Hepatocyte (in vitro differentiated cells): ENCODE data around the gene HHATL. TPM values are rescaled to one million over a fixed set of nuclear protein-coding genes. Genes with fewer than 3 reads are reported as not detected.

Experiments used
- DNase-seq: peaks from one replicate; pipeline ENCODE4 v3.0.0-alpha.2; 2016; ENCODE audit warnings: low spot score
- H2AFZ ChIP-seq: fragments of 200-600 bp; sonication (generic); 2 replicates; pipeline ENCODE4 v1.6.0; 2016; ENCODE audit warnings: antibody characterized with exemption, mild to moderate bottlenecking
- H3K27ac ChIP-seq: fragments of 200-600 bp; sonication (generic); 2 replicates; pipeline ENCODE4 v1.5.1; 2016; ENCODE audit warnings: mild to moderate bottlenecking
- H3K27me3 ChIP-seq: fragments of 200-600 bp; sonication (generic); 2 replicates; pipeline ENCODE4 v1.6.1; 2016
- H3K36me3 ChIP-seq: fragments of 200-600 bp; sonication (generic); replicated peaks from 2 replicates; pipeline ENCODE4 v1.5.1; 2016; ENCODE audit warnings: low read depth; ENCODE audit not compliant: insufficient read depth
- H3K4me1 ChIP-seq: fragments of 200-600 bp; sonication (generic); 2 replicates; pipeline ENCODE4 v1.5.1; 2016; ENCODE audit warnings: mild to moderate bottlenecking, moderate library complexity; ENCODE audit not compliant: insufficient read depth
- H3K4me2 ChIP-seq: fragments of 200-600 bp; sonication (generic); 2 replicates; pipeline ENCODE4 v1.6.0; 2016
- H3K4me3 ChIP-seq: fragments of 200-600 bp; sonication (generic); 2 replicates; pipeline ENCODE4 v1.5.1; 2016; ENCODE audit warnings: mild to moderate bottlenecking
- H3K79me2 ChIP-seq: fragments of 200-600 bp; sonication (generic); 2 replicates; pipeline ENCODE4 v1.6.0; 2017; ENCODE audit warnings: mild to moderate bottlenecking
- H3K9me2 ChIP-seq: fragments of 200-600 bp; sonication (generic); replicated peaks from 2 replicates; pipeline ENCODE4 v1.6.0; 2017; ENCODE audit warnings: mild to moderate bottlenecking; ENCODE audit not compliant: insufficient read depth
- H3K9me3 ChIP-seq: fragments of 200-600 bp; sonication (generic); 2 replicates; pipeline ENCODE4 v1.5.1; 2016; ENCODE audit warnings: low read depth, mild to moderate bottlenecking
- H4K20me1 ChIP-seq: fragments of 200-600 bp; sonication (generic); 2 replicates; pipeline ENCODE4 v1.6.0; 2016; ENCODE audit warnings: mild to moderate bottlenecking; ENCODE audit not compliant: insufficient read depth, poor library complexity, severe bottlenecking
- CTCF ChIP-seq: fragments of 200-600 bp; sonication (generic); IDR thresholded peaks from 2 replicates; pipeline ENCODE4 v1.5.1; 2016; ENCODE audit warnings: antibody characterized with exemption, mild to moderate bottlenecking; ENCODE audit not compliant: poor library complexity
- EZH2 ChIP-seq: fragments of 200-600 bp; sonication (generic); IDR thresholded peaks from 2 replicates; pipeline ENCODE4 v1.6.1; 2016; ENCODE audit warnings: antibody characterized with exemption, mild to moderate bottlenecking, borderline replicate concordance
- EZH2phosphoT487 ChIP-seq: fragments of 200-600 bp; sonication (generic); IDR thresholded peaks from one replicate; pipeline ENCODE4 v1.6.1; 2018; ENCODE audit warnings: antibody characterized with exemption, mild to moderate bottlenecking, low read depth, moderate library complexity; ENCODE audit not compliant: unreplicated experiment, severe bottlenecking
- WGBS: methylation state at CpG from one replicate; pipeline ENCODE4 v1.1.6; 2016; ENCODE audit warnings: low lambda C conversion rate; ENCODE audit errors: missing lambda C conversion rate; 5-methylcytosine and 5-hydroxymethylcytosine counted together
- polyA plus RNA-seq: library from polyadenylated mRNA; unstranded; fragments of >200 nt; fragmentation: Nextera tagmentation; extraction: Ambion mirVana; gene quantifications from 2 replicates; pipeline ENCODE4 v1.2.1, GENCODE V29; 2016
- total RNA-seq: library from RNA; depleted of rRNA; stranded (reverse); fragments of >200 nt; gene quantifications from 2 replicates; pipeline ENCODE4 v1.2.3, GENCODE V29; 2014

HHATL gene
- total and polyA plus RNA-seq, 2 experiments from 2014 or later, result not detected

- 82% methylated on average over 5 of the region's 5 CpGs for WGBS
- H3K27ac ChIP-seq, result no peak overlapping the region
- H3K9me3 ChIP-seq, result no peaks in the 10 kb centered on the region
- no peaks in the 10 kb centered on the region for H3K4me1 ChIP-seq
- H4K20me1 ChIP-seq, result no peaks in the 10 kb centered on the region
- no peaks in the 10 kb centered on the region for H3K9me2 ChIP-seq
- TF ChIP-seq EZH2phosphoT487 (no peak), EZH2 (no peak), CTCF (no peak)
- DNase-seq, result no peak
- no peak overlapping the region for H3K4me2 ChIP-seq
- H2AFZ ChIP-seq, result no peak overlapping the region
- no peaks in the 10 kb centered on the region for H3K36me3 ChIP-seq
- H3K79me2 ChIP-seq, result no peaks in the 10 kb centered on the region
- no peak overlapping the region for H3K4me3 ChIP-seq
- H3K27me3 ChIP-seq, result no peaks in the 10 kb centered on the region
Observed at GRCh38 chr3:42703695-42704025, 1.1 kb upstream of the HHATL start.

GRCh38 chr3:42702982-42703694 is 540 bp upstream of the HHATL start:
- WGBS, result 80% methylated on average over 6 of the region's 6 CpGs
- H4K20me1 ChIP-seq, result no peaks in the 10 kb centered on the region
- no peaks in the 10 kb centered on the region for H3K79me2 ChIP-seq
- H3K4me1 ChIP-seq, result no peaks in the 10 kb centered on the region
- H3K27me3 ChIP-seq, result no peaks in the 10 kb centered on the region
- H3K4me2 ChIP-seq, result no peak overlapping the region
- no peaks in the 10 kb centered on the region for H3K9me3 ChIP-seq
- H3K4me3 ChIP-seq, result no peak overlapping the region
- H3K9me2 ChIP-seq, result no peaks in the 10 kb centered on the region
- H3K27ac ChIP-seq, result no peak overlapping the region
- no peak for TF ChIP-seq CTCF
- no peak for TF ChIP-seq EZH2
- no peak for TF ChIP-seq EZH2phosphoT487
- no peak overlapping the region for H2AFZ ChIP-seq
- no peaks in the 10 kb centered on the region for H3K36me3 ChIP-seq
- no peak for DNase-seq

GRCh38 chr3:42701371-42702065 is 1.1 kb downstream of the HHATL start:
- Histone ChIP-seq H3K4me2 (no peak overlapping the region), H3K79me2 (no peaks in the 10 kb centered on the region), H3K4me1 (no peaks in the 10 kb centered on the region), H3K4me3 (no peak overlapping the region), H3K27me3 (no peaks in the 10 kb centered on the region), H3K9me3 (no peaks in the 10 kb centered on the region), H4K20me1 (no peaks in the 10 kb centered on the region), H3K36me3 (no peaks in the 10 kb centered on the region), H3K9me2 (no peaks in the 10 kb centered on the region), H3K27ac (no peak overlapping the region), H2AFZ (no peak overlapping the region)
- DNase-seq, result peak; percentile 76
- 43% methylated on average over 14 of the region's 15 CpGs for WGBS
- no peak for TF ChIP-seq CTCF
- TF ChIP-seq EZH2phosphoT487, result no peak
- no peak for TF ChIP-seq EZH2
